ENCODE data around the gene MYO18B.
"Not testable (repeated sequence)": the region's sequence is repeated elsewhere in the genome, so short reads cannot be mapped to it uniquely, and the experiment has no call there.

The MYO18B gene

DNA sequence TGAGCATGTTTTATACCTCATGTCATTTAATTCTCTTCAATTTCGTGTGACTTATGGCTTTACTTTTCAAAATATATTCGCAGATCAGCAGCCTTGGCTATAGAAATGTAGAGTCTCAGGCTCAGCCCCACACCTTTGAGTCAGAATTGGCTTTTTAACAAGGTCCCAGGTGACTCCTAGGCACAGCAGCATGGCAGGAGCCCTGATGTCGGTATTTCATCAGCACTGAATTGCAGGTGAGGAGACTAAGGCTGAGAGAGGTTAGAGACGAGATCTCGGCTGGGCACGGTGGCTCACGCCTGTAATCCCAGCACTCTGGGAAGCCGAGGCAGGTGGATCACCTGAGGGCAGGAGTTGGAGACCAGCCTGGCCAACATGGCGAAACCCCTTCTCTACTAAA, 230.4 kb downstream of the MYO18B start:
- Histone ChIP-seq H3K4me3 (ENCODE audit: insufficient read depth, low read length, poor library complexity, severe bottlenecking) (no peak overlapping the region), H3K27me3 (ENCODE audit: low read length) (no peaks in the 10 kb centered on the region), H3K27ac (ENCODE audit: low read depth, low read length) (no peak overlapping the region), H3K9me3 (ENCODE audit: insufficient read depth, low read length) (no peaks in the 10 kb centered on the region), H2AFZ (ENCODE audit: low read depth, low read length, severe bottlenecking) (no peak overlapping the region), H3K9me2 (replicated peaks; ENCODE audit: insufficient read depth, low read length) (no peaks in the 10 kb centered on the region), H3K79me2 (ENCODE audit: insufficient read depth, low read length) (no peaks in the 10 kb centered on the region), H4K20me1 (ENCODE audit: low read depth, low read length) (no peaks in the 10 kb centered on the region), H3K9ac (ENCODE audit: low read length) (no peak overlapping the region), H3K4me2 (ENCODE audit: low read depth, low read length, poor library complexity, severe bottlenecking) (no peak overlapping the region), H3K36me3 (ENCODE audit: low read length) (no peaks in the 10 kb centered on the region), H3F3A (ENCODE audit: insufficient read depth) (no peaks in the 10 kb centered on the region)
- TF ChIP-seq CTCF (IDR thresholded peaks at IDR 0.05; ENCODE audit: insufficient read depth, low read length, poor library complexity, severe bottlenecking) = no peak
- TF ChIP-seq EZH2phosphoT487 (conservative IDR thresholded peaks at IDR 0.05; ENCODE audit: low read length) = no peak

DNA sequence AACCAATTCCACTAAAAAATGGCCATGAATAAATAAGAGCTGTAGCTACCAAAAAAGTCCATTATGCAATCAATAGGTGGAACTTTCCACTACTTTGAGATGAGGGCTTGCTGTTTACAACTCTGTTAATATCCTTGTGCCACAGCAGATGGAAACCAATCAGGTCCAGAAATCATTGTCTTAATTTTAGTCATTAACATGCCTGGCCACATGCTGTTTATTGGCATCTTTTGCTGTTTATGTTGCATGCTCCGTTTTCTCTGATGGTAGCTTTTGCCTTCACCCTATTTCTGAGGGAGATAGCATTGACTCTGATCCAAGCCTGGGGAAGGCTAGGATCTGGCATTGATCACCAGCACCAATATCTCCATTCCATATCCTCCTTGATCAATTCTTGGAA, 234.4 kb downstream of the MYO18B start:
- Histone ChIP-seq H3K4me3 (ENCODE audit: insufficient read depth, low read length, poor library complexity, severe bottlenecking) (no peak overlapping the region), H3K9ac (ENCODE audit: low read length) (no peak overlapping the region), H3F3A (ENCODE audit: insufficient read depth) (no peaks in the 10 kb centered on the region), H3K27ac (ENCODE audit: low read depth, low read length) (no peak overlapping the region), H3K27me3 (ENCODE audit: low read length) (no peaks in the 10 kb centered on the region), H3K36me3 (ENCODE audit: low read length) (no peaks in the 10 kb centered on the region), H2AFZ (ENCODE audit: low read depth, low read length, severe bottlenecking) (no peak overlapping the region), H3K9me2 (replicated peaks; ENCODE audit: insufficient read depth, low read length) (no peaks in the 10 kb centered on the region), H4K20me1 (ENCODE audit: low read depth, low read length) (no peaks in the 10 kb centered on the region), H3K9me3 (ENCODE audit: insufficient read depth, low read length) (no peaks in the 10 kb centered on the region), H3K4me2 (ENCODE audit: low read depth, low read length, poor library complexity, severe bottlenecking) (no peak overlapping the region), H3K79me2 (ENCODE audit: insufficient read depth, low read length) (no peaks in the 10 kb centered on the region)
- TF ChIP-seq EZH2phosphoT487 (conservative IDR thresholded peaks at IDR 0.05; ENCODE audit: low read length) (no peak), CTCF (IDR thresholded peaks at IDR 0.05; ENCODE audit: insufficient read depth, low read length, poor library complexity, severe bottlenecking) (no peak)

GRCh38 chr22:25979968-25980367, 238.0 kb downstream of the MYO18B start:
- H3K4me3 ChIP-seq (ENCODE audit: insufficient read depth, low read length, poor library complexity, severe bottlenecking) = no peak overlapping the region
- no peak overlapping the region for H3K9ac ChIP-seq (ENCODE audit: low read length)
- no peaks in the 10 kb centered on the region for H3K9me2 ChIP-seq (replicated peaks; ENCODE audit: insufficient read depth, low read length)
- no peaks in the 10 kb centered on the region for H3F3A ChIP-seq (ENCODE audit: insufficient read depth)
- H2AFZ ChIP-seq (ENCODE audit: low read depth, low read length, severe bottlenecking) = no peak overlapping the region
- no peaks in the 10 kb centered on the region for H4K20me1 ChIP-seq (ENCODE audit: low read depth, low read length)
- no peaks in the 10 kb centered on the region for H3K27me3 ChIP-seq (ENCODE audit: low read length)
- no peaks in the 10 kb centered on the region for H3K9me3 ChIP-seq (ENCODE audit: insufficient read depth, low read length)
- H3K4me2 ChIP-seq (ENCODE audit: low read depth, low read length, poor library complexity, severe bottlenecking) = no peak overlapping the region
- H3K27ac ChIP-seq (ENCODE audit: low read depth, low read length) = no peak overlapping the region
- H3K36me3 ChIP-seq (ENCODE audit: low read length) = no peaks in the 10 kb centered on the region
- no peaks in the 10 kb centered on the region for H3K79me2 ChIP-seq (ENCODE audit: insufficient read depth, low read length)
- TF ChIP-seq CTCF (IDR thresholded peaks at IDR 0.05; ENCODE audit: insufficient read depth, low read length, poor library complexity, severe bottlenecking) = no peak
- TF ChIP-seq EZH2phosphoT487 (conservative IDR thresholded peaks at IDR 0.05; ENCODE audit: low read length) = no peak

DNA sequence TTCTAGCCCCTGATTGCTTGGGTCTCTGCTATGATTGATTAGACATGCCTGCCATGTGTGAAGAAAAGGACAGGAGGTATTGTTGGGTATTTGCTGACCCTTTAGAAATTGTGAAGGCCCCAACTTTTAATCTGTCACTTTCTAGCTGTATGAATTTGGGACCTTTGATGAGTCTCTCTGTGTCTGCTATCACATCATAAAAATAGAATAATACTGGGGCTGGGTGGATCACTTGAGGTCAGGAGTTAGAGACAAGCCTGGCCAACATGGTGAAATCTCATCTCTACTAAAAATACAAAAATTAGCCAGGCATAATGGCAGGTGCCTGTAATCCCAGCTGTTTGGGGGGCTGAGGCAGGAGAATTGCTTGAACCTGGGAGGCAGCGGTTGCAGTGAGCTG, 242.9 kb downstream of the MYO18B start:
- not testable (repeated sequence) for H3K9me2 ChIP-seq (replicated peaks; ENCODE audit: insufficient read depth, low read length); H3K79me2 ChIP-seq (ENCODE audit: insufficient read depth, low read length); H4K20me1 ChIP-seq (ENCODE audit: low read depth, low read length); H3K27me3 ChIP-seq (ENCODE audit: low read length); H2AFZ ChIP-seq (ENCODE audit: low read depth, low read length, severe bottlenecking); H3K36me3 ChIP-seq (ENCODE audit: low read length); H3K4me2 ChIP-seq (ENCODE audit: low read depth, low read length, poor library complexity, severe bottlenecking); H3K4me3 ChIP-seq (ENCODE audit: insufficient read depth, low read length, poor library complexity, severe bottlenecking); H3F3A ChIP-seq (ENCODE audit: insufficient read depth); H3K27ac ChIP-seq (ENCODE audit: low read depth, low read length); H3K9me3 ChIP-seq (ENCODE audit: insufficient read depth, low read length); H3K9ac ChIP-seq (ENCODE audit: low read length)

Data from SU-DHL-6 (cell line).